PC-9 (cell line): ENCODE measurements around the gene NAV3. TPM values are rescaled to one million over a fixed set of nuclear protein-coding genes. Genes with fewer than 3 reads are reported as not detected.

Experiments used
- BruUV-seq: library from RNA; stranded (reverse); fragments of 400-500 nt; replicated peaks from 2 replicates; lab custom pipeline; 2021; lab: Mats Ljungman, UMichigan
- CTCF ChIA-PET: fragments of 300-600 bp; sonication (Branson Sonifier 250); formaldehyde crosslinking; loops from one replicate; lab custom pipeline; 2022; ENCODE audit warnings: antibody characterized with exemption; lab: Charles Lee
- POLR2A ChIA-PET: fragments of 300-600 bp; sonication (Branson Sonifier 250); formaldehyde crosslinking; loops from one replicate; lab custom pipeline; 2022; ENCODE audit warnings: antibody characterized with exemption; ENCODE audit not compliant: unreplicated experiment; lab: Charles Lee
- DNase-seq, 2 experiments: peaks; one replicate each; pipeline versions ENCODE4 v3.0.0 to v3.0.0-alpha.2; 2015 to 2022; ENCODE audit warnings: mixed read lengths in 1 of 2
- H2AFZ ChIP-seq: fragments of 200-600 bp; sonication (generic); 2 replicates; pipeline ENCODE4 v1.8.1; 2017; ENCODE audit warnings: antibody characterized with exemption
- H3F3A ChIP-seq: fragments of 200-600 bp; sonication (generic); 2 replicates; pipeline ENCODE4 v1.8.1; 2017; ENCODE audit warnings: antibody characterized with exemption, mild to moderate bottlenecking, low read depth; ENCODE audit not compliant: insufficient read depth
- H3K27ac ChIP-seq: fragments of 200-600 bp; sonication (generic); 2 replicates; pipeline ENCODE4 v1.6.1; 2016; ENCODE audit warnings: mixed run types
- H3K27me3 ChIP-seq: fragments of 200-600 bp; sonication (generic); 2 replicates; pipeline ENCODE4 v1.6.1; 2016; ENCODE audit warnings: low read depth, mixed run types; ENCODE audit not compliant: insufficient read depth
- H3K36me3 ChIP-seq: fragments of 200-600 bp; sonication (generic); 2 replicates; pipeline ENCODE4 v1.6.1; 2016; ENCODE audit warnings: low read depth, mixed run types
- H3K4me1 ChIP-seq: fragments of 200-600 bp; sonication (generic); replicated peaks from 2 replicates; pipeline ENCODE4 v1.6.1; 2016; ENCODE audit warnings: mixed run types; ENCODE audit not compliant: insufficient read depth
- H3K4me2 ChIP-seq: fragments of 200-600 bp; sonication (generic); 2 replicates; pipeline ENCODE4 v1.6.1; 2017; ENCODE audit warnings: mixed run types
- H3K4me3 ChIP-seq: fragments of 200-600 bp; sonication (generic); 2 replicates; pipeline ENCODE4 v1.6.1; 2016; ENCODE audit warnings: mixed run types
- H3K79me2 ChIP-seq: fragments of 200-600 bp; sonication (generic); 2 replicates; pipeline ENCODE4 v1.6.1; 2017; ENCODE audit warnings: low read depth, mixed run types
- H3K9me2 ChIP-seq: fragments of 200-600 bp; sonication (generic); 2 replicates; pipeline ENCODE4 v1.8.1; 2017; ENCODE audit warnings: mild to moderate bottlenecking; ENCODE audit not compliant: insufficient read depth
- H3K9me3 ChIP-seq: fragments of 200-600 bp; sonication (generic); 2 replicates; pipeline ENCODE4 v1.8.1; 2016; ENCODE audit warnings: low read depth; ENCODE audit not compliant: insufficient read depth
- H4K20me1 ChIP-seq: fragments of 200-600 bp; sonication (generic); 2 replicates; pipeline ENCODE4 v1.8.1; 2017; ENCODE audit not compliant: insufficient read depth
- EZH2 ChIP-seq: fragments of 200-600 bp; sonication (generic); IDR thresholded peaks from 2 replicates; pipeline ENCODE4 v1.8.0; 2017; ENCODE audit warnings: antibody characterized with exemption, low read depth
- intact Hi-C: fragments of 100-400 bp; cut with micrococcal nuclease; formaldehyde crosslinking; loops from one replicate; pipeline ENCODE4 v1.10.0; 2022; ENCODE audit not compliant: unreplicated experiment
- total RNA-seq: library from RNA; stranded (reverse); gene quantifications from 2 replicates; pipeline ENCODE4 v1.2.3, GENCODE V29; 2021
- TF ChIP-seq, protein P1 (sequence below): fragments of 200-600 bp; sonication (generic); conservative IDR thresholded peaks from 2 replicates; pipeline ENCODE4 v1.6.1; 2017; ENCODE audit warnings: mixed run types, antibody characterized with exemption, mild to moderate bottlenecking, moderate library complexity

Gene NAV3
- total RNA-seq, 1 experiment from 2014 or later = 13.6 TPM

DNA sequence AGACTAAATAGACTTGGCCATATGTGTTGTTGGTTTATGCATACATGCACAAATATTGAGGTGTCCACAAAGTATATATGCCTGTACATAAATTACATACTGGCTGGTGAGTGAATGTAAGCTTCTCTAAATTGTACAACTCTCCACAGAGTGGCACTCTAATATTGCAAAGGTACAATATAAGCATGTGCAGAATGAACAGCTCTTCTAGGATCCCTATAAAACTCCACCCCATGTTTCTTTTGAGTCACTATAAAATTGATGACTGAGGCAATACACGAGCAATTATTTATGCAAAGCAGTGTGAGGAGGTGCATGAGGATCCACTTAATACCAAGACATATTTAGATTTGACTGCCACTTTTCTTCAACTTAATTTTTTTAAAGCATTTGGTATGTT lies 172.2 kb downstream of the NAV3 start:
- POLR2A ChIA-PET = no interaction called here

GRCh38 chr12:78004249-78005093 lies 173.8 kb downstream of the NAV3 start:
- no peaks in the 10 kb centered on the region for H3F3A ChIP-seq
- no peaks in the 10 kb centered on the region for H4K20me1 ChIP-seq
- H3K9me2 ChIP-seq = no peaks in the 10 kb centered on the region
- intact Hi-C loops = loop anchor here (10.0 kb wide), 2 partner anchors 1340 to 1370 kb away; no protein-coding TSS in a partner anchor
- H3K79me2 ChIP-seq = no peaks in the 10 kb centered on the region
- no TSS peak for BruUV-seq
- no peak overlapping the region for H3K4me3 ChIP-seq
- no peaks in the 10 kb centered on the region for H3K4me1 ChIP-seq
- no peaks in the 10 kb centered on the region for H3K9me3 ChIP-seq
- ChIA-PET CTCF (no interaction called here), POLR2A (no interaction called here)
- H2AFZ ChIP-seq = no peak overlapping the region
- TF ChIP-seq, protein P1, sequence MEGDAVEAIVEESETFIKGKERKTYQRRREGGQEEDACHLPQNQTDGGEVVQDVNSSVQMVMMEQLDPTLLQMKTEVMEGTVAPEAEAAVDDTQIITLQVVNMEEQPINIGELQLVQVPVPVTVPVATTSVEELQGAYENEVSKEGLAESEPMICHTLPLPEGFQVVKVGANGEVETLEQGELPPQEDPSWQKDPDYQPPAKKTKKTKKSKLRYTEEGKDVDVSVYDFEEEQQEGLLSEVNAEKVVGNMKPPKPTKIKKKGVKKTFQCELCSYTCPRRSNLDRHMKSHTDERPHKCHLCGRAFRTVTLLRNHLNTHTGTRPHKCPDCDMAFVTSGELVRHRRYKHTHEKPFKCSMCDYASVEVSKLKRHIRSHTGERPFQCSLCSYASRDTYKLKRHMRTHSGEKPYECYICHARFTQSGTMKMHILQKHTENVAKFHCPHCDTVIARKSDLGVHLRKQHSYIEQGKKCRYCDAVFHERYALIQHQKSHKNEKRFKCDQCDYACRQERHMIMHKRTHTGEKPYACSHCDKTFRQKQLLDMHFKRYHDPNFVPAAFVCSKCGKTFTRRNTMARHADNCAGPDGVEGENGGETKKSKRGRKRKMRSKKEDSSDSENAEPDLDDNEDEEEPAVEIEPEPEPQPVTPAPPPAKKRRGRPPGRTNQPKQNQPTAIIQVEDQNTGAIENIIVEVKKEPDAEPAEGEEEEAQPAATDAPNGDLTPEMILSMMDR = no peak
- TF ChIP-seq EZH2 = no peak
- no peak overlapping the region for H3K4me2 ChIP-seq
- no peak for DNase-seq
- H3K27ac ChIP-seq = no peak overlapping the region
- H3K27me3 ChIP-seq = no peaks in the 10 kb centered on the region
- H3K36me3 ChIP-seq = no peaks in the 10 kb centered on the region

More for the DNA sequence above, 172.2 kb downstream of the NAV3 start:
- H3K4me3 ChIP-seq = no peak overlapping the region
- H3K9me3 ChIP-seq = no peaks in the 10 kb centered on the region
- BruUV-seq = no TSS peak
- no peaks in the 10 kb centered on the region for H3K9me2 ChIP-seq
- H4K20me1 ChIP-seq = no peaks in the 10 kb centered on the region
- no peak for DNase-seq
- H3F3A ChIP-seq = no peaks in the 10 kb centered on the region
- no peak overlapping the region for H3K4me2 ChIP-seq
- CTCF ChIA-PET = no interaction called here
- H3K79me2 ChIP-seq = no peaks in the 10 kb centered on the region
- H3K4me1 ChIP-seq = no peaks in the 10 kb centered on the region
- no peaks in the 10 kb centered on the region for H3K36me3 ChIP-seq
- no peak overlapping the region for H2AFZ ChIP-seq
- no peak for TF ChIP-seq EZH2
- TF ChIP-seq, protein P1 = no peak
- H3K27me3 ChIP-seq = no peaks in the 10 kb centered on the region
- H3K27ac ChIP-seq = no peak overlapping the region
- intact Hi-C loops = loop anchor here (10.0 kb wide), 2 partner anchors 1342 to 1372 kb away; no protein-coding TSS in a partner anchor

- Histone ChIP-seq H3K79me2 (no peaks in the 10 kb centered on the region), H4K20me1 (no peaks in the 10 kb centered on the region), H3K27me3 (no peaks in the 10 kb centered on the region), H3K4me1 (no peaks in the 10 kb centered on the region), H3F3A (no peaks in the 10 kb centered on the region), H3K36me3 (no peaks in the 10 kb centered on the region), H3K9me3 (no peaks in the 10 kb centered on the region), H3K4me2 (no peak overlapping the region), H2AFZ (no peak overlapping the region), H3K27ac (no peak overlapping the region), H3K9me2 (no peaks in the 10 kb centered on the region), H3K4me3 (no peak overlapping the region)
- ChIA-PET CTCF (no interaction called here), POLR2A (no interaction called here)
- DNase-seq = no peak
- no peak for TF ChIP-seq EZH2
- TF ChIP-seq, protein P1 = no peak
- BruUV-seq = no TSS peak
- intact Hi-C loops = loop anchor here (10.0 kb wide), 2 partner anchors 1340 to 1370 kb away; no protein-coding TSS in a partner anchor
Measured at GRCh38 chr12:78005094-78005492, 174.4 kb downstream of the NAV3 start.
